Measurements from ENCODE around the gene LMAN2.
A peak's percentile ranks its signal among the peaks of the same experiment; 100 is the strongest.

- TF ChIP-seq CTCF (IDR thresholded peaks at IDR 0.05 in 8 of 11, conservative IDR thresholded peaks at IDR 0.05 in 3 of 11) (peak in 7 of 11 experiments; percentile 7 to 51 (median 43)), POLR2AphosphoS5 (IDR thresholded peaks at IDR 0.05) (peak in 2 of 3 donors; percentile 58 to 88)
Measured at GRCh38 chr5:177300236-177300880, 51.1 kb downstream of the LMAN2 start.
